H9 (cell line): Measurements from ENCODE around the gene FAM83C. TPM values are rescaled to one million over a fixed set of nuclear protein-coding genes. Genes with fewer than 3 reads are reported as not detected.

ENCODE experiments used
- DNase-seq: peaks from one replicate; pipeline ENCODE4 v3.0.0-alpha.2; 2017
- H2AFZ ChIP-seq: one replicate; pipeline ENCODE4 v1.6.1; 2013; ENCODE audit warnings: mild to moderate bottlenecking, low read length, control low read depth, moderate library complexity
- H2AK5ac ChIP-seq: 2 replicates; pipeline ENCODE4 v1.6.1; 2013; ENCODE audit warnings: low read length, control low read depth, mixed read lengths; ENCODE audit not compliant: insufficient read length
- H2BK120ac ChIP-seq: one replicate; pipeline ENCODE4 v1.6.1; 2013; ENCODE audit warnings: low read depth, mild to moderate bottlenecking, low read length, control low read depth, inconsistent platforms; ENCODE audit not compliant: poor library complexity, severe bottlenecking
- H2BK12ac ChIP-seq: 2 replicates; pipeline ENCODE4 v1.6.1; 2013; ENCODE audit warnings: low read length, control low read depth, mixed read lengths, low read depth; ENCODE audit not compliant: insufficient read length
- H2BK15ac ChIP-seq: 2 replicates; pipeline ENCODE4 v1.6.1; 2013; ENCODE audit warnings: low read depth, low read length, control low read depth
- H2BK20ac ChIP-seq: one replicate; pipeline ENCODE4 v1.6.1; 2013; ENCODE audit warnings: low read depth, mild to moderate bottlenecking, low read length, control low read depth, inconsistent platforms; ENCODE audit not compliant: poor library complexity, severe bottlenecking
- H2BK5ac ChIP-seq: 2 replicates; pipeline ENCODE4 v1.6.1; 2013; ENCODE audit warnings: low read length, control low read depth, mixed read lengths; ENCODE audit not compliant: insufficient read length
- H3K14ac ChIP-seq: 2 replicates; pipeline ENCODE4 v1.6.1; 2013; ENCODE audit warnings: low read length, control low read depth; ENCODE audit not compliant: insufficient read depth
- H3K18ac ChIP-seq: 2 replicates; pipeline ENCODE4 v1.6.1; 2013; ENCODE audit warnings: low read depth, mild to moderate bottlenecking, mixed read lengths, low read length, control low read depth; ENCODE audit not compliant: insufficient read length
- H3K23ac ChIP-seq: 2 replicates; pipeline ENCODE4 v1.6.1; 2013; ENCODE audit warnings: low read length, control low read depth, mixed read lengths, low read depth; ENCODE audit not compliant: insufficient read length
- H3K23me2 ChIP-seq: 2 replicates; pipeline ENCODE4 v1.6.1; 2013; ENCODE audit warnings: low read depth, mild to moderate bottlenecking, mixed read lengths, low read length, control low read depth; ENCODE audit not compliant: insufficient read length, poor library complexity, severe bottlenecking
- H3K27ac ChIP-seq: 2 replicates; pipeline ENCODE4 v1.5.1; 2013; ENCODE audit warnings: low read length, control low read depth, mixed read lengths, low read depth; ENCODE audit not compliant: insufficient read length
- H3K27me3 ChIP-seq: 2 replicates; pipeline ENCODE4 v1.6.1; 2013; ENCODE audit warnings: low read length, control low read depth, inconsistent platforms; ENCODE audit not compliant: insufficient read depth
- H3K4ac ChIP-seq: 2 replicates; pipeline ENCODE4 v1.6.1; 2013; ENCODE audit warnings: low read depth, mild to moderate bottlenecking, control low read depth, inconsistent platforms, low read length, moderate library complexity
- H3K4me1 ChIP-seq: 2 replicates; pipeline ENCODE4 v1.6.1; 2013; ENCODE audit warnings: low read length, control low read depth, inconsistent platforms; ENCODE audit not compliant: insufficient read depth
- H3K4me2 ChIP-seq: 2 replicates; pipeline ENCODE4 v1.6.1; 2013; ENCODE audit warnings: low read length, control low read depth, mixed read lengths; ENCODE audit not compliant: insufficient read length, insufficient read depth
- H3K56ac ChIP-seq: 2 replicates; pipeline ENCODE4 v1.6.1; 2013; ENCODE audit warnings: low read depth, mild to moderate bottlenecking, mixed read lengths, low read length, control low read depth; ENCODE audit not compliant: insufficient read length
- H3K79me1 ChIP-seq: 2 replicates; pipeline ENCODE4 v1.6.1; 2013; ENCODE audit warnings: low read depth, mild to moderate bottlenecking, moderate library complexity, low read length, control low read depth, inconsistent platforms; ENCODE audit not compliant: insufficient read depth, poor library complexity, severe bottlenecking
- H3K79me2 ChIP-seq: 2 replicates; pipeline ENCODE4 v1.6.1; 2013; ENCODE audit warnings: low read length, control low read depth, inconsistent platforms; ENCODE audit not compliant: insufficient read depth
- H3K9ac ChIP-seq: 2 replicates; pipeline ENCODE4 v1.6.1; 2013; ENCODE audit warnings: low read length, control low read depth, mixed read lengths; ENCODE audit not compliant: insufficient read length; ENCODE audit errors: extremely low read depth
- H3K9me3 ChIP-seq: one replicate; pipeline ENCODE4 v1.6.1; 2013; ENCODE audit warnings: low read depth, low read length, inconsistent platforms; ENCODE audit not compliant: control insufficient read depth
- H3T11ph ChIP-seq: one replicate; pipeline ENCODE4 v1.6.1; 2013; ENCODE audit warnings: mild to moderate bottlenecking, low read length, control low read depth, inconsistent platforms
- H4K20me1 ChIP-seq: one replicate; pipeline ENCODE4 v1.6.1; 2013; ENCODE audit not compliant: control insufficient read depth, insufficient read length, insufficient read depth
- H4K5ac ChIP-seq: 2 replicates; pipeline ENCODE4 v1.6.1; 2013; ENCODE audit warnings: low read depth, mild to moderate bottlenecking, mixed read lengths, low read length, control low read depth; ENCODE audit not compliant: insufficient read length
- H4K8ac ChIP-seq: replicated peaks from 2 replicates; pipeline ENCODE4 v1.6.1; 2013; ENCODE audit warnings: low read length, control low read depth, mixed read lengths, low read depth; ENCODE audit not compliant: insufficient read length
- H4K91ac ChIP-seq: 2 replicates; pipeline ENCODE4 v1.6.1; 2013; ENCODE audit warnings: low read depth, mild to moderate bottlenecking, moderate library complexity, mixed read lengths, low read length, control low read depth; ENCODE audit not compliant: insufficient read length
- H3K27ac Mint-ChIP-seq, 3 experiments: 2 replicates in 2 of 3; 3 replicates in 1 of 3; pipeline ENCODE4 v1.8.0; 2020 to 2021; ENCODE audit warnings: mixed read lengths in 3 of 3, mild to moderate bottlenecking in 1 of 3, moderate library complexity in 1 of 3
- H3K27me3 Mint-ChIP-seq: 2 replicates; pipeline ENCODE4 v1.8.0; 2021; ENCODE audit warnings: low read depth, mild to moderate bottlenecking, moderate library complexity, mixed read lengths
- H3K36me3 Mint-ChIP-seq, 3 experiments: 2 replicates in 2 of 3; 3 replicates in 1 of 3; pipeline ENCODE4 v1.8.0; 2020 to 2021; ENCODE audit warnings: low read depth in 3 of 3, mixed read lengths in 3 of 3; ENCODE audit not compliant: insufficient read depth in 1 of 3
- H3K4me1 Mint-ChIP-seq, 2 experiments: 2 replicates each; pipeline ENCODE4 v1.8.0; 2020; ENCODE audit warnings: mixed read lengths in 2 of 2
- H3K4me3 Mint-ChIP-seq, 2 experiments: 2 replicates in 1 of 2; 3 replicates in 1 of 2; pipeline ENCODE4 v1.8.0; 2020 to 2021; ENCODE audit warnings: mild to moderate bottlenecking in 2 of 2, mixed read lengths in 2 of 2, moderate library complexity in 1 of 2
- H3K9me3 Mint-ChIP-seq, 2 experiments: 2 replicates in 1 of 2; 3 replicates in 1 of 2; pipeline ENCODE4 v1.8.0; 2020; ENCODE audit warnings: mild to moderate bottlenecking in 2 of 2, mixed read lengths in 2 of 2, moderate library complexity in 1 of 2
- WGBS: extraction: QIAGEN DNeasy Blood & Tissue Kit; methylation state at CpG from one replicate; pipeline ENCODE4 v1.1.7; 2013; ENCODE audit warnings: missing lambda C conversion rate, low lambda C conversion rate, mixed read lengths; ENCODE audit not compliant: insufficient read length; ENCODE audit errors: extremely low coverage; 5-methylcytosine and 5-hydroxymethylcytosine counted together
- total RNA-seq: library from RNA; stranded (reverse); gene quantifications from 2 replicates; pipeline ENCODE4 v1.2.1, GENCODE V29; 2021
- TF ChIP-seq, protein P1 (sequence below): fragments of 200-600 bp; sonication (generic); conservative IDR thresholded peaks from 3 replicates; pipeline ENCODE4 v1.8.0; 2021; ENCODE audit warnings: antibody characterized with exemption, mild to moderate bottlenecking

FAM83C gene
- total RNA-seq, 1 experiment from 2014 or later: not detected

- H3K4me1 Mint-ChIP-seq: peaks cover 18 to 20% of the 10 kb centered on the region in 2 experiments
- Histone ChIP-seq H2AFZ (no peak overlapping the region), H3K18ac (no peak overlapping the region), H3K79me1 (no peaks in the 10 kb centered on the region), H3K4ac (no peak overlapping the region), H2BK15ac (no peak overlapping the region), H3K9ac (no peak overlapping the region), H2BK120ac (no peak overlapping the region), H3K14ac (no peak overlapping the region), H2BK5ac (no peak overlapping the region), H2BK12ac (no peak overlapping the region), H4K8ac (no peak overlapping the region), H3K23ac (no peak overlapping the region), H3K27ac (no peak overlapping the region), H4K91ac (no peak overlapping the region), H3K23me2 (peaks cover 4% of the 10 kb centered on the region), H3K27me3 (no peaks in the 10 kb centered on the region), H3K79me2 (peaks cover 11% of the 10 kb centered on the region), H2AK5ac (no peak overlapping the region), H3T11ph (no peak overlapping the region), H4K20me1 (no peaks in the 10 kb centered on the region), H3K4me2 (peak overlapping the region; percentile 93), H2BK20ac (no peak overlapping the region), H4K5ac (no peak overlapping the region), H3K56ac (no peak overlapping the region), H3K4me1 (peaks cover 7% of the 10 kb centered on the region), H3K9me3 (no peaks in the 10 kb centered on the region)
- DNase-seq: no peak
- peak overlapping the region; percentile 88 to 96 for H3K4me3 Mint-ChIP-seq
- H3K9me3 Mint-ChIP-seq: no peaks in the 10 kb centered on the region
- peaks cover 7% of the 10 kb centered on the region for H3K27me3 Mint-ChIP-seq
- TF ChIP-seq, protein P1, sequence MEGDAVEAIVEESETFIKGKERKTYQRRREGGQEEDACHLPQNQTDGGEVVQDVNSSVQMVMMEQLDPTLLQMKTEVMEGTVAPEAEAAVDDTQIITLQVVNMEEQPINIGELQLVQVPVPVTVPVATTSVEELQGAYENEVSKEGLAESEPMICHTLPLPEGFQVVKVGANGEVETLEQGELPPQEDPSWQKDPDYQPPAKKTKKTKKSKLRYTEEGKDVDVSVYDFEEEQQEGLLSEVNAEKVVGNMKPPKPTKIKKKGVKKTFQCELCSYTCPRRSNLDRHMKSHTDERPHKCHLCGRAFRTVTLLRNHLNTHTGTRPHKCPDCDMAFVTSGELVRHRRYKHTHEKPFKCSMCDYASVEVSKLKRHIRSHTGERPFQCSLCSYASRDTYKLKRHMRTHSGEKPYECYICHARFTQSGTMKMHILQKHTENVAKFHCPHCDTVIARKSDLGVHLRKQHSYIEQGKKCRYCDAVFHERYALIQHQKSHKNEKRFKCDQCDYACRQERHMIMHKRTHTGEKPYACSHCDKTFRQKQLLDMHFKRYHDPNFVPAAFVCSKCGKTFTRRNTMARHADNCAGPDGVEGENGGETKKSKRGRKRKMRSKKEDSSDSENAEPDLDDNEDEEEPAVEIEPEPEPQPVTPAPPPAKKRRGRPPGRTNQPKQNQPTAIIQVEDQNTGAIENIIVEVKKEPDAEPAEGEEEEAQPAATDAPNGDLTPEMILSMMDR: no peak
- peak overlapping the region in 1 of 3 experiments; percentile 10; a peak in 1 of 7 replicates for H3K27ac Mint-ChIP-seq
- no CpG with 5 or more reads among the region's 5 CpGs for WGBS
- peaks cover 4 to 26% (median 26%) of the 10 kb centered on the region in 3 experiments for H3K36me3 Mint-ChIP-seq
Measured at GRCh38 chr20:35285806-35286076, 6.5 kb downstream of the FAM83C start.
